ENCODE results near the gene PCCA.

The PCCA gene

GRCh38 chr13:100349594-100349993 lies 260.7 kb downstream of the PCCA start:
- no peak for DNase-seq (ENCODE audit: low spot score in 2 of 2)
- Mint-ChIP-seq H3K4me1 (no peaks in the 10 kb centered on the region), H3K36me3 (peaks cover 21% of the 10 kb centered on the region), H3K9me3 (peaks cover 3% of the 10 kb centered on the region), H3K4me3 (no peak overlapping the region), H3K27ac (no peak overlapping the region), H3K27me3 (no peaks in the 10 kb centered on the region)
- ATAC-seq (ENCODE audit: low read depth) = no peak

- no peak for ATAC-seq (ENCODE audit: low read depth)
- H3K4me1 Mint-ChIP-seq = no peaks in the 10 kb centered on the region
- H3K36me3 Mint-ChIP-seq = peaks cover 19% of the 10 kb centered on the region
- DNase-seq (ENCODE audit: low spot score in 2 of 2) = no peak
- no peak overlapping the region for H3K4me3 Mint-ChIP-seq
- H3K27me3 Mint-ChIP-seq = no peaks in the 10 kb centered on the region
- H3K27ac Mint-ChIP-seq = no peak overlapping the region
- H3K9me3 Mint-ChIP-seq = peaks cover 3% of the 10 kb centered on the region
Measured at GRCh38 chr13:100350601-100351000, 261.7 kb downstream of the PCCA start.

GRCh38 chr13:100356426-100356825 lies 267.5 kb downstream of the PCCA start:
- DNase-seq (ENCODE audit: low spot score in 2 of 2) (no peak), ATAC-seq (ENCODE audit: low read depth) (no peak)
- H3K27ac Mint-ChIP-seq = no peak overlapping the region
- H3K36me3 Mint-ChIP-seq = peaks cover 11% of the 10 kb centered on the region
- no peaks in the 10 kb centered on the region for H3K27me3 Mint-ChIP-seq
- H3K4me1 Mint-ChIP-seq = no peaks in the 10 kb centered on the region
- no peak overlapping the region for H3K4me3 Mint-ChIP-seq
- H3K9me3 Mint-ChIP-seq = no peaks in the 10 kb centered on the region

GRCh38 chr13:100356889-100357288 lies 268.0 kb downstream of the PCCA start:
- ATAC-seq (ENCODE audit: low read depth) (no peak), DNase-seq (ENCODE audit: low spot score in 2 of 2) (no peak)
- H3K36me3 Mint-ChIP-seq = peaks cover 8% of the 10 kb centered on the region
- no peaks in the 10 kb centered on the region for H3K9me3 Mint-ChIP-seq
- H3K27me3 Mint-ChIP-seq = no peaks in the 10 kb centered on the region
- H3K4me1 Mint-ChIP-seq = no peaks in the 10 kb centered on the region
- no peak overlapping the region for H3K4me3 Mint-ChIP-seq
- H3K27ac Mint-ChIP-seq = no peak overlapping the region

GRCh38 chr13:100357764-100358163 lies 268.9 kb downstream of the PCCA start:
- DNase-seq (ENCODE audit: low spot score in 2 of 2) = no peak
- Mint-ChIP-seq H3K36me3 (peaks cover 7% of the 10 kb centered on the region), H3K4me1 (no peaks in the 10 kb centered on the region), H3K9me3 (no peaks in the 10 kb centered on the region), H3K27me3 (no peaks in the 10 kb centered on the region), H3K4me3 (no peak overlapping the region), H3K27ac (no peak overlapping the region)
- ATAC-seq (ENCODE audit: low read depth) = no peak

GRCh38 chr13:100361504-100361903 lies 272.6 kb downstream of the PCCA start:
- H3K27ac Mint-ChIP-seq = no peak overlapping the region
- no peaks in the 10 kb centered on the region for H3K9me3 Mint-ChIP-seq
- H3K36me3 Mint-ChIP-seq = peaks cover 2% of the 10 kb centered on the region
- ATAC-seq (ENCODE audit: low read depth) (no peak), DNase-seq (ENCODE audit: low spot score in 2 of 2) (no peak)
- no peaks in the 10 kb centered on the region for H3K4me1 Mint-ChIP-seq
- H3K27me3 Mint-ChIP-seq = no peaks in the 10 kb centered on the region
- no peak overlapping the region for H3K4me3 Mint-ChIP-seq

GRCh38 chr13:100362371-100362770 lies 273.5 kb downstream of the PCCA start:
- peaks cover 2% of the 10 kb centered on the region for H3K36me3 Mint-ChIP-seq

GRCh38 chr13:100362781-100363180 lies 273.9 kb downstream of the PCCA start:
- DNase-seq (ENCODE audit: low spot score in 2 of 2) (no peak), ATAC-seq (ENCODE audit: low read depth) (no peak)
- Mint-ChIP-seq H3K9me3 (no peaks in the 10 kb centered on the region), H3K4me3 (no peak overlapping the region), H3K27me3 (no peaks in the 10 kb centered on the region), H3K4me1 (no peaks in the 10 kb centered on the region), H3K36me3 (peaks cover 2% of the 10 kb centered on the region), H3K27ac (no peak overlapping the region)

More at GRCh38 chr13:100362371-100362770, 273.5 kb downstream of the PCCA start:
- no peak for DNase-seq (ENCODE audit: low spot score in 2 of 2)
- H3K27ac Mint-ChIP-seq = no peak overlapping the region
- no peaks in the 10 kb centered on the region for H3K4me1 Mint-ChIP-seq
- no peaks in the 10 kb centered on the region for H3K9me3 Mint-ChIP-seq
- H3K4me3 Mint-ChIP-seq = no peak overlapping the region
- no peak for ATAC-seq (ENCODE audit: low read depth)
- H3K27me3 Mint-ChIP-seq = no peaks in the 10 kb centered on the region

GRCh38 chr13:100363285-100363711 lies 274.4 kb downstream of the PCCA start:
- ATAC-seq (ENCODE audit: low read depth) = no peak
- H3K27ac Mint-ChIP-seq = no peak overlapping the region
- no peaks in the 10 kb centered on the region for H3K9me3 Mint-ChIP-seq
- DNase-seq (ENCODE audit: low spot score in 2 of 2) = no peak
- no peaks in the 10 kb centered on the region for H3K27me3 Mint-ChIP-seq
- H3K4me3 Mint-ChIP-seq = no peak overlapping the region
- H3K4me1 Mint-ChIP-seq = no peaks in the 10 kb centered on the region
- peaks cover 2% of the 10 kb centered on the region for H3K36me3 Mint-ChIP-seq

GRCh38 chr13:100363874-100364273 lies 275.0 kb downstream of the PCCA start:
- H3K9me3 Mint-ChIP-seq = no peaks in the 10 kb centered on the region
- no peaks in the 10 kb centered on the region for H3K27me3 Mint-ChIP-seq
- DNase-seq (ENCODE audit: low spot score in 2 of 2) (no peak), ATAC-seq (ENCODE audit: low read depth) (no peak)
- H3K4me1 Mint-ChIP-seq = no peaks in the 10 kb centered on the region
- no peak overlapping the region for H3K27ac Mint-ChIP-seq
- H3K36me3 Mint-ChIP-seq = no peaks in the 10 kb centered on the region
- no peak overlapping the region for H3K4me3 Mint-ChIP-seq

GRCh38 chr13:100364591-100364990 lies 275.7 kb downstream of the PCCA start:
- DNase-seq (ENCODE audit: low spot score in 2 of 2) (no peak), ATAC-seq (ENCODE audit: low read depth) (no peak)
- H3K36me3 Mint-ChIP-seq = peaks cover 2% of the 10 kb centered on the region
- H3K27ac Mint-ChIP-seq = no peak overlapping the region
- H3K9me3 Mint-ChIP-seq = no peaks in the 10 kb centered on the region
- no peaks in the 10 kb centered on the region for H3K4me1 Mint-ChIP-seq
- no peaks in the 10 kb centered on the region for H3K27me3 Mint-ChIP-seq
- no peak overlapping the region for H3K4me3 Mint-ChIP-seq

GRCh38 chr13:100365680-100366079 lies 276.8 kb downstream of the PCCA start:
- no peaks in the 10 kb centered on the region for H3K27me3 Mint-ChIP-seq
- peaks cover 5% of the 10 kb centered on the region for H3K36me3 Mint-ChIP-seq
- no peaks in the 10 kb centered on the region for H3K9me3 Mint-ChIP-seq
- H3K27ac Mint-ChIP-seq = no peak overlapping the region
- no peak overlapping the region for H3K4me3 Mint-ChIP-seq
- no peak for ATAC-seq (ENCODE audit: low read depth)
- H3K4me1 Mint-ChIP-seq = no peaks in the 10 kb centered on the region
- no peak for DNase-seq (ENCODE audit: low spot score in 2 of 2)

GRCh38 chr13:100378533-100378932 lies 289.6 kb downstream of the PCCA start:
- ATAC-seq (ENCODE audit: low read depth) = no peak
- peaks cover 43% of the 10 kb centered on the region for H3K36me3 Mint-ChIP-seq
- no peak overlapping the region for H3K27ac Mint-ChIP-seq
- peaks cover 16% of the 10 kb centered on the region for H3K9me3 Mint-ChIP-seq
- no peak for DNase-seq (ENCODE audit: low spot score in 2 of 2)
- H3K4me3 Mint-ChIP-seq = no peak overlapping the region
- H3K4me1 Mint-ChIP-seq = no peaks in the 10 kb centered on the region
- no peaks in the 10 kb centered on the region for H3K27me3 Mint-ChIP-seq

- Mint-ChIP-seq H3K36me3 (peaks cover 30% of the 10 kb centered on the region), H3K4me3 (no peak overlapping the region), H3K4me1 (no peaks in the 10 kb centered on the region), H3K27ac (no peak overlapping the region), H3K9me3 (peaks cover 14% of the 10 kb centered on the region), H3K27me3 (no peaks in the 10 kb centered on the region)
- no peak for ATAC-seq (ENCODE audit: low read depth)
- no peak for DNase-seq (ENCODE audit: low spot score in 2 of 2)
Measured at GRCh38 chr13:100381595-100382224, 292.8 kb downstream of the PCCA start.

GRCh38 chr13:100382785-100383184 lies 293.9 kb downstream of the PCCA start:
- Mint-ChIP-seq H3K4me3 (no peak overlapping the region), H3K4me1 (no peaks in the 10 kb centered on the region), H3K9me3 (peaks cover 13% of the 10 kb centered on the region), H3K27ac (no peak overlapping the region), H3K36me3 (peaks cover 27% of the 10 kb centered on the region), H3K27me3 (no peaks in the 10 kb centered on the region)
- ATAC-seq (ENCODE audit: low read depth) (no peak), DNase-seq (ENCODE audit: low spot score in 2 of 2) (no peak)
